Urothelium cell line (cell line): Measurements from ENCODE around the gene RAP1GAP2.
"Not testable (repeated sequence)": the region's sequence is repeated elsewhere in the genome, so short reads cannot be mapped to it uniquely, and the experiment has no call there.

ENCODE experiments used
- DNase-seq: peaks from one replicate; pipeline ENCODE4 v3.0.0; 2011; ENCODE audit warnings: low spot score, mixed read lengths
- FAIRE-seq: peaks from 2 replicates; lab custom pipeline; 2011; peaks lifted over from hg19 to GRCh38; lab: Jason Lieb, UNC

RAP1GAP2 gene

GRCh38 chr17:2796164-2797125, at the start of gene RAP1GAP2:
TSS of gene RAP1GAP2 (plus strand) at chr17:2796438. CDS start at chr17:2796528, 90 bp downstream.
- no peak for FAIRE-seq

GRCh38 chr17:2749058-2749783, 47.0 kb upstream of the RAP1GAP2 start, which contains the start of gene CCDC92B:
TSS of gene CCDC92B (minus strand) at chr17:2749652. CDS start at chr17:2735145, 14,507 bp downstream.
- FAIRE-seq: no peak
- peak; percentile 30 for DNase-seq

More at GRCh38 chr17:2796164-2797125, at the start of gene RAP1GAP2:
- no peak for DNase-seq

- DNase-seq (peak; percentile 85), FAIRE-seq (peak; percentile 20)
These were observed 46.5 kb upstream of the RAP1GAP2 start for GRCh38 chr17:2749784-2750181.

- FAIRE-seq (no peak), DNase-seq (no peak)
These were observed 45.5 kb upstream of the RAP1GAP2 start for GRCh38 chr17:2750721-2751120.

- FAIRE-seq: no peak
These were observed 44.7 kb upstream of the RAP1GAP2 start for GRCh38 chr17:2751491-2751890.

DNA sequence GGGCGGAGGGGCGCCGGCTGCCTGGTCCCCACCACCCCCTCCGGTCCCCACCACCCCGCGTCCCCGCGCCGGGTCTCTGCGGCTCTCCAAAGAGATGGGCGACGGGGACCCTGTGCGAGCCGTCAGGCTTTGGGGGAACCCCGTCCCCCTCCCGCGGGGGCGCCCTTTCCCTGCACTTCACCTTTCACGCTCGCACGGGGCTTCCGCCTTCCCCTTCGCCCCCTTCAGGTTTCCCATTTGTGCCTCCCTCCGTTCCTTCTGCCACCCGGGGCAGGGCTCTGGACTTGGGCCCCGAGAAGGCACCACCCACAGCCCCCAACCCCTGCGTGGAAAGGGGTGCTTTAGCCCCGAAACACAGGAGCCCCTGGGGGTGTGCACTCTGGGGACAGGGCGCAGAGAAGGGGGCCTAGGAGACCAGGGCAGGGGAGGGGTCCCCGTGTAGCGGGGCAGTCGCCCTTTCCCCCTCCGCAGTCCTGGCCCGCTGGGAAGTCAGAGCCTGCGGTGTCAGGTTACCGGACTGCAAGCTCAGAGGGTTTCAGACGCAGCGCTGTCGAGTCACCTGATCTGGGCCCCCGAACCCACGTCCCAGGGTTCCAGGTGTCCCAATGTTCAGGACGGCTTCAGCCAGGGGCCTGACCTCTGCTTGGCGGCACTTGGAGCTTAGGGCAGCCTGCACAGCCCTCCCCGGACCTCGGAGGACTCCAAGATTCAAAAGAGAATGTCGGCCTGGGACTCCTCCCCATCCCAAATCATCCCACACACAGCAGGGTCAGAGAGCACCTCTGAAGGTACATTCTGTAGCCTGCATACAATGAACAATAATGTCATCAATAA, 40.1 kb upstream of the RAP1GAP2 start:
- no peak for FAIRE-seq
- no peak for DNase-seq

More at GRCh38 chr17:2751491-2751890, 44.7 kb upstream of the RAP1GAP2 start:
- no peak for DNase-seq

DNA sequence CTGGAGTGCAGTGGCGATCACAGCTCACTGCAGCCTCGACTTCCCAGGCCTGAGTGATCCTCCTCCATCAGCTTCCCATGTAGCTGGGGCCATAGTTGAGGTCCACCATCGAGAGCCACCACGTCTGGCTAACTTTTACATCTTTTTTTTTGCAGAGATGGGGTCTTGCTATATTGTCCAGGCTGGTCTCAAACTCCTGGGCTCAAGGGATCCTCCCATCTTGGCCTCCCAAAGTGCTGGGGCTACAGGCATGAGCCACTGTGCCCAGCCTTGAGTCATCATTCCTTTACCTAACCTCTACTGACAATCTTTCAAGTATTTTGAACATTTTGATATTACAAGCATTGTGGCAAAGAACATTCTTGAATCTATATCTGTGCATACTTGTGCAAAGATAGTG, 37.4 kb upstream of the RAP1GAP2 start:
- DNase-seq (no peak), FAIRE-seq (no peak)

DNA sequence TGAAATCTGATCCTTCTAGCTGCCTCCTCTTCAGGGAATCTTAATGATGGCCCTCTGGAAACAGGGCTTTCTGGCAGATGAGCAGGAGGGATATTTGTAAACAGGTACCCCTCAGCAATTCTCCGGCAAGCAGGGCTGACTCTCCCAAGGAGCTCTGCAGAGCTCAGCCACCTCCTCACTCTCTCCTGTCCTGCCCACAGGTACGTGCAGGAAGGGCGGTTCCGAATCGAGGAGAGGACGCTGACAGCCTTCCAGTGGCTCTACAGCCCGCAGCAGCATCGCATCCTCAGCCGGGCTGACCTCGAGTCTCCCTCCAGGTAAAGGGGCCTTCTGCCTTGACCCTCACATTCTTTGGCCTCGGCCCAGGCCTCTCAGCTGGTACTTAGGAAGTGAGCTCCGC, 26.1 kb upstream of the RAP1GAP2 start:
- FAIRE-seq (no peak), DNase-seq (no peak)

GRCh38 chr17:2775206-2775605, 21.0 kb upstream of the RAP1GAP2 start:
- FAIRE-seq (no peak), DNase-seq (no peak)

GRCh38 chr17:2776589-2777241, 19.5 kb upstream of the RAP1GAP2 start:
- DNase-seq (peak; percentile 27), FAIRE-seq (no peak)

DNA sequence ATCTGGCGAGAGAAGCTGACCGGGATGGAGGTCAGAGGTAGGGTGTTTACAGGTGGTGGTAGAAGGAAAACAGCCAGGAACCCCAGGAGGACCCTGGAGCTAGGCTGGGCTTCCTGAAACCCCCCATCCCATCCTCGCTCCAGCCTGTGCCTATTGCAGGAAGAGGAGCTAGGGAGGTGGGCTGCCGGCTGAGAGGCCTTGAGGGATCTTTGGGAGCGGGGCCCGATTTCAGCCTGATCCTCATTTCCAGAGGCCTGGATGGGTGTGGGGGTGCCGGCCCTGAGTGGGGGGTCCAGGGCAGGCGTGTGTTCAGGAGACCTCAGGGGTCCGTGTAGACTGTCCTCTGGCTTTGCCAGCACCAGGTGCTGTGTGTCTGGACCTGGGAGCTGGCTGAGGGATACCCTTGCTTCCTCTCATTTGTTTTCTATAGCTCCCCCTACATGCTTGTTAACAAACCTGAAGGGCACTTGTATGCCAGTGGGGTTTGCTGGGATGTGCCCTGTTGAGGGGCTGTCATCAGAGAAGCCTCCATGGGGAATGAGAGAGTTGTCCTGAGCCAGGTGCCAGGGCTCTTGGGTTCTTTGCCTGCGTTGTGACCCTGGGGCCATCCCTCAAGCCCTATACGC, 18.9 kb upstream of the RAP1GAP2 start:
- DNase-seq (no peak), FAIRE-seq (no peak)

DNA sequence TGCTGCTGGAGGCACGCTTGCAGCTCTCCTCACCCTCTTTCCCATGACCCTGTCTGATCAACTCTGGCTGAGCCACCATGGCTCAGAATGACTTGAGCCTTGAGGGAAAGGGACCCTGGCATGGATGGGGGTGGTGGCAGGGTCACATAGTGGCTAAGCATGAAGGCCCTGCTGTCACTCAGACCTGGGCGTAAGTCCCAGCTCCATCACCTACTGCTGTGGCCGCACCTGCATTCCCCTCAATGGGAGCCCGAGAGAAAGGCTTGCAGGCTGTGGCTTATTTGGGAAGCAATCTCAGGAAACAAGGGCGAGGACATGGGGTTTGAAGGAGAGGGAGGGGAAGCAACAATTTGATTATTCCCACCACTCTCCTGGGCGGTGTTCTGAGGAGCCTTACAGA, 17.7 kb upstream of the RAP1GAP2 start:
- FAIRE-seq (no peak), DNase-seq (no peak)

DNA sequence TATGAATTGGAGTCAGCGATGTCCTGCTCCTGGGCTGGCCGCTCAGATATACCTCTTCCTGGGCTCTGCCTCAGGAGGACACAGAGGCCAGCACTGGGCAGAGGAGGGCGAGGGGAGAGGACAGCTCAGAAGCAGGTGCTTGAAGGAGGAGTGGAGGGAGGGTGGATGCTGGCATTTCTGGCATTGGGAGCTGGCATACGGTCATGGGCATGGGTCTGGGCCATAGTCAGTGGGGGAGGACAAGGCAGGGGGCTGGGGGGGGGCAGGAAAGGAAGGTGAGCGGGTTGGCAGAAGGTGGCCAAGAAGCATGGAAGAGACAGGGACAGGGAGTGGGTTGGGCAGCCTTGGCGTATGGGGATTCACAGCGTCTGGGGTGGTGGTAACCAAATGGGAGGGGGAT, 16.7 kb upstream of the RAP1GAP2 start:
- no peak for FAIRE-seq
- no peak for DNase-seq

DNA sequence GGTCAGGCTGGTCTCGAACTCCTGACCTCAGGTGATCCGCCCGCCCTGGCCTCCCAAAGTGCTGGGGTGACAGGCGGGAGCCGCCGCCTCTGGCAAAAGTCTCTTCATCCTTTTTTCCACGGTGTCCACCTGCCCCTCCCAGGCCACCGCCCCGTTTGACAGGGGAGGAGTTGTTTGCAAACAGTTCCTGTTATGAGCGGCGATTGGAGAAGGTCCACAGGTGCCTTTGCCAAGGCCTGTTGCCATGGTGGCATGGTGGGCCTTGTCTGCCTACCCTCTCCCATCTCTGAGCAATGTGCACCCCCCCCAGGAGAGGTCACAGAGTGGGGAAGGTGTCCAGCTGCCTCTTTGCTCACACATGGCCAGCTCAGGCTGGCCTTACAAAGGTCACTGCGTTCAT, 16.0 kb upstream of the RAP1GAP2 start:
- FAIRE-seq (no peak), DNase-seq (no peak)

DNA sequence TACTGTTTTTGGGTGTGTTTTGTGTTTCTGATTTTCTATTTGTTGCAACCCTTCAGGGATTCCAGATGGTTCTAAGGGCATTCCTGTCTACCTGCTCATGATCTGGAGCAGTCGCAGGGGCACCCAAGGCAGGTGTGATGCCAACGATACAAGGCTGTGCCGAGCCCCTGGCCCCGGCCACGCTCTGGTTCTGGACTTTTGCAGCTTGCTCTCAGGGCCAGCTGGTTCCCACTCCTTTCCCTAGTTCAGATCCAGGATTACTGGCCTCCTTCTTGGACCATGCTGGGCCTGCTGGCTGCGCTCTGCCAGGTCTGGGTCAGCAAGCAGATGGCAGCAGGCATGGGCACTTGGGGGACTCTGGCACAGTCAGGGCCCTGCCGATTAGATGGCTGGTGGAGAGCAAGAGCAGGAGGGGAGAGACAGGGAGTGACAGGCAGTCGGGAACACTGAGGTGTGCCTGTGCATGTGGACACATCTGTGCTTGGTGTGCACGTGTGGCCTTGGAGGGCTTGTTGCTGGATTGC, 15.2 kb upstream of the RAP1GAP2 start:
- FAIRE-seq: no peak

DNA sequence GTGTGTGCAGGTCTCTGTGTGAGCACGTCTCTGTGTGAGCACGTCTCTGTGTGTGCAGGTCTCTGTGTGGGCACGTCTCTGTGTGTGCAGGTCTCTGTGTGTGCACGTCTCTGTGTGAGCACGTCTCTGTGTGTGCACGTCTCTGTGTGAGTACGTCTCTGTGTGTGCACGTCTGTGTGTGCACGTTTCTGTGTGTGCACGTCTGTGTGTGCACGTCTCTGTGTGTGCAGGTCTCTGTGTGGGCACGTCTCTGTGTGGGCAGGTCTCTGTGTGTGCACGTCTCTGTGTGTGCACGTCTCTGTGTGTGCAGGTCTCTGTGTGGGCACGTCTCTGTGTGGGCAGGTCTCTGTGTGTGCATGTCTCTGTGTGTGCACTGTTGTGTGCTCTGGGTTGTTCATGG, 14.6 kb upstream of the RAP1GAP2 start:
- not testable (repeated sequence) for FAIRE-seq, DNase-seq

More for the DNA sequence above, 15.2 kb upstream of the RAP1GAP2 start:
- DNase-seq: no peak

DNA sequence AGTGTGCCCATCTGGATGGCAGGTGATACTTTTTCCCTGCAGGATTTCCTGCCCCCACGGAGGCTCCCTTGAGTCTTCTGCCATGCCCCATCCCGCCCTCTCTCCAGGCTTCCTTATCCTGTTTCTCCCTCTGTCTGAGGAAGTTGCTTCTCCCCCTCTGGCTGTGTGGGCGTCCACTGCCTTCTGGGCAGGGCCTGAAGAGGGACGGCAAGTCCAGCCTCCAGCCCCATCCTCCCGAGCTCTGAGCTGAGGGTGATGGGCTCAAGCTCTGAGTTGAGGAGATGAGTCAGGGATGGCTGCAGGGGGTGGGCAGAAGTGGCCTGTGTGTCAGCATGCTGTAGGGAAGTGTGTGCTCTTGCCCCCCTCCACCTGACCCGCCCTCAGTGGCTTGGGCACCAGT, 14.2 kb upstream of the RAP1GAP2 start:
- FAIRE-seq (no peak), DNase-seq (peak; percentile 20)

DNA sequence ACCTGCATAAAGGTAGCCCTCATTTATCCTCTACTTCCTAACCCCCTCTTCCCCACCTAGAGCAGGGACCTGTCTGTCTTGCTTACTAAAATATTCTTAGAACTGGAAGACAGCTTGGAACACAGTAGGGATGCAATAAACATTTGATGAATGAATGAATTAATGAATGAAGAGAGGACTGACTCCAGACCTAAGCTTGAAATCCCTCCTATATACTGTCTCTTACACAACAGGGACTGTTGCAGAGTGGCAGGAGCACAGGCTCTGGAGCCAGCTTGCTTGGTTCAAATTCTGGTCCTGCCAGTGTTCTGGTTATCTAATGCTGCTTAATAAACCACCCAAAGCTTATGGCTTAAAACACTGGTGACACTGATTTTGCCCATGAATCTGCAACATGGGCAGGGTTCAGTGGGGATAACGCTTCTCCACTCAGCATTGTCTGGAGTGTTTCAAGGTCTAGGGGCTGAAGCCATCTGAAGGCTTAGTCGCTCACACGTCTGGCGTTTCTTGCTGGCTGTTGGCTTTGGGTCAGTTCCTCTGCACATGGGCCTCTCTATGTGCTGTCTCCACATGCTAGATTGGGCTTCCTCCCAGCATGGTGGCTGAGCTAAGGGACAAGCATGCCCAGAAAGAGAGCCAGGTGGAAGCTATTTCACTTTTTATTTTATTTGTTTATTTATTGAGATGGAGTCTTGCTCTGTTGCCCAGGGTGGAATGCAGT, 12.8 kb upstream of the RAP1GAP2 start:
- DNase-seq: no peak
- no peak for FAIRE-seq

DNA sequence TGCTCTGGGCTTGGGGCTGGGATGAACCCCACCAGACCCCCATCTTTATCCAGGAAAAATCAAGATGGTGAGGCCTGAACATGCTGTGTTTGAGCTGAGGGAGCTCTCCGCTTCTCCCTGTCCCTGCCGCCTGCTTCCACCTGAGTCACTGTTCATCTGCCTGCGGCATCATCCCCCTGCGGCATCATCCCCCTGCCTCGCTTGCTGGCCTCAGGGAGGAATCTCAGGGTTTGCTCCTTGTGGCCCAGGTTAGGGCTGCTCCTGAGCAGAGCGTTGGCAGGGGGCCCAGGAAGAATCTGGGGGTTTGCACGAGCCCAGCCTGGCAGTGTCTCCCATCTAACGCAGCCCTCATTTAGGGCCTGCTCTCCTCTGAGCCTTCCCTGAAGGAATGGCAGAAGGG, 11.4 kb upstream of the RAP1GAP2 start:
- no peak for FAIRE-seq

More for the DNA sequence above, 11.4 kb upstream of the RAP1GAP2 start:
- DNase-seq: no peak
